ENCODE data around the gene SIRT2.
A peak's percentile ranks its signal among the peaks of the same experiment; 100 is the strongest.
"Not testable (repeated sequence)": the region's sequence is repeated elsewhere in the genome, so short reads cannot be mapped to it uniquely, and the experiment has no call there.

The SIRT2 gene

DNA sequence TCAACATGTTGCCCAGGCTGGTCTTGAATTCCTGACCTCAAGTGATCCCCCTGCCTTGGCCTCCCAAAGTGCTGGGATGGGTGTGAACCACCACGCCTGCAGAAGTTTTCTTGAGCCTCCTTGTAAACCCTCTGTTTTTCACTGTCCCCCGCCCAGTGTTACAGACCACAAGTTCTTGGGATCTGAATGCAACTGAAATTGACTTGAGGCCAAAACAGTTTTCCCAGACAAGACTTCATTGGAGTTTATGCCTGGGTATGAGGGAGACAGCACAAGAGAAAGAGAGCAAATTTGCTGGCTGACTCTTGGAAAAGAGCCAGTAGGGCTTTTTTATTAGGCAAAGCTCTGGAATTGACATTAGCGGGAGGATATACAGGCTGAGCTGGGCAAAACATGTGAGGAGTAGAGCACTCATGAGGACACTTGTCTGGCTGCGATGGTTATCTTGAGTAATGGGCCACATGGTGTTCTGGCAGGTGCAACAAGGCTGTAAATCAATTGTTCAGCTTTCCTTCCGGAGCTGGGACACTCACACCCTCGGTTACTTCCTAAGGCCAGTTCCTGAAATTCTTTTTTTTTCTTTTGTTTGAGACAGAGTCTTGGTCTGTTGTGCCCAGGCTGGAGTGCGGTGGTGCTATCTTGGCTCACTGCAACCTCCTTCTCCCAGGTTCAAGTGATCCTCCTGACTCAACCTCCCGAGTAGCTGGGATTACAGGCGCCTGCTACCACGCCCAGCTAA, 36.9 kb downstream of the SIRT2 start:
- DNase-seq: no peak

DNA sequence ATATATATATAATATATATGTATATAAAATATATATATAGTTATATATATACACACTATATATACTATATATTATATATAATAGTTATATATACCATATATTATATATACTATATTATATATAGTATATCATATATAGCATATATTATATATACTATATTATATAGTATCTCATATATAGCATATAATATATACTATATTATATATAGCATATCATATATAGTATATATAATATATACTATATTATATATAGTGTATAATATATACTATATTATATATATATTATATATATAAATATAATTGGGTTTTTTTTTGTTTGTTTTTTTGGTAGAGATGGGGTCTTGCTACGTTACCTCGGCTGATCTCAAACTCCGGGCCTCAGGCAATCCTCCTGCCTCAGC, 38.0 kb downstream of the SIRT2 start:
- DNase-seq: no peak

DNA sequence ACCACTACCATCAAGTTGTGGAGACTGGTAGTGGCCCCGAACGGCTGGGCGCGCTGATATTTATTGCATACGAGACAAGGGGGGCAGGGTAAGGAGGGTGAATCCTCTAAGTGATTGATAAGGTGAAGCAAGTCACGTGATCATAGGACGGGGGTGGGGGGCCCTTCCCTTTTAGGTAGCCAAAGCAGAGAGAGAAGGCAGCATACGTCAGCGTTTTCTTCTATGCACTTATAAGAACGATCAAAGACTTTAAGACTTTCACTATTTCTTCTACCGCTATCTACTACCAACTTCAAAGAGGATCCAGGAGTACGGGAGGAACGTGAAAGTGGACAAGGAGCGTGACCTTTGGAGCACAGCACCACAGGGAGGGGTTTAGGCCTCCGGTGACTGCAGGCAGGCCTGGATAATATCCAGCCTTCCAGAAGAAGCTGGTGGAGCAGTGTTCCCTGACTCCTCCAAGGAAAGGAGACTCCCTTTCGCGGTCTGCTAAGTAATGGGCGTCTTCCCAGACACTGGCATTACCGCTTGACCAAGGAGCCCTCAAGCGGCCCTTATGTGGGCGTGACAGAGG, 39.7 kb downstream of the SIRT2 start:
- not testable (repeated sequence) for DNase-seq

DNA sequence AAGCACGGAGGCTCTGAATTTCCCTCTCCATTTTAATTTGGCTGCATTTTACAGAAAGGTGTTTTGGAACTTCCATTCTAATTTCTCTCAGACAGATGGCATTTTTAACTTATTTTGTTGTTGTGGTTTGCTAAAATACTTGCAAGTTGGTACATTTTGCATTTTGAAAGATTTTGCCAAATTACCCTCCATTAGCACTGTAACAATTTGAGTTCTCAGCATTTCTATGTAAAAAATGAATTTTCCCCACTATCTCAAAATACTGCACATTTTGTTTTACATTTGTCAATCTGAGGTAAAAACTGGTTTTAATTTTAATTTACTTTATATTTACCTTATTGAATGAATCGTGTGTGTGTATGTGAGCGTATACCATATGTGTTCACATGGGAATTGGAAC, 42.6 kb downstream of the SIRT2 start:
- DNase-seq: no peak

DNA sequence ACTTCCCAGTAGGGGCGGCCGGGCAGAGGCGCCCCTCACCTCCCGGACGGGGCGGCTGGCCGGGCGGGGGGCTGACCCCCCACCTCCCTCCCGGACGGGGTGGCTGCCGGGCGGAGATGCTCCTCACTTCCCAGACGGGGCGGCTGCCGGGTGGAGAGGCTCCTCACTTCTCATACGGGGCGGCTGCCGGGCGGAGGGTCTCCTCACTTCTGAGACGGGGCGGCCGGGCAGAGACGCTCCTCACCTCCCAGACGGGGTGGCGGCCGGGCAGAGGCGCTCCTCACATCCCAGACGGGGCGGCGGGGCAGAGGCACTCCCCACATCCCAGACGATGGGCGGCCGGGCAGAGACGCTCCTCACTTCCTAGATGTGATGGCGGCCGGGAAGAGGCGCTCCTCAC, 43.7 kb downstream of the SIRT2 start:
- not testable (repeated sequence) for DNase-seq

DNA sequence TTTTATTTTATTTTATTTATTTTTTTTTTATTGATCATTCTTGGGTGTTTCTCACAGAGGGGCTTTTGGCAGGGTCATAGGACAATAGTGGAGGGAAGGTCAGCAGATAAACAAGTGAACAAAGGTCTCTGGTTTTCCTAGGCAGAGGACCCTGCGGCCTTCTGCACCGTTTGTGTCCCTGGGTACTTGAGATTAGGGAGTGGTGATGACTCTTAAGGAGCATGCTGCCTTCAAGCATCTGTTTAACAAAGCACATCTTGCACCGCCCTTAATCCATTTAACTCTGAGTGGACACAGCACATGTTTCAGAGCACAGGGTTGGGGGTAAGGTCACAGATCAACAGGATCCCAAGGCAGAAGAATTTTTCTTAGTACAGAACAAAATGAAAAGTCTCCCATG, 44.5 kb downstream of the SIRT2 start:
- DNase-seq: not testable (repeated sequence)

DNA sequence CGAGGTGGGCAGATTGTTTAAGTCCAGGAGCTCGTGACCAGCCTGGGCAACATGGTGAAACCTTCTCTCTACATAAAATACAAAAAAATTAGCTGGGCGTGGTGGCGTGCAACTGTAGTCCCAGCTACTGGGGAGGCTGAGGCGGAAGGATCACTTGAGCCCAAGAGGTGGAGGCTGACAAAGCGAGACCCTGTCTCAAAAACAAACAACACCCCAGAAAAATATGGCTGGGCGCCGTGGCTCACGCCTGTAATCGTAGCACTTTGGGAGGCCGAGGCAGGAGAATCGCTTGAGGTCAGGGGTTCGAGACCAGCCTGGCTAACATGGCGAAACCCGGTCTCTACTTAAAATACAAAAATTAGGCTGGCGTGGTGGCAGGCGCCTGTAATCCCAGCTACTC, 46.2 kb downstream of the SIRT2 start:
- DNase-seq: no peak

DNA sequence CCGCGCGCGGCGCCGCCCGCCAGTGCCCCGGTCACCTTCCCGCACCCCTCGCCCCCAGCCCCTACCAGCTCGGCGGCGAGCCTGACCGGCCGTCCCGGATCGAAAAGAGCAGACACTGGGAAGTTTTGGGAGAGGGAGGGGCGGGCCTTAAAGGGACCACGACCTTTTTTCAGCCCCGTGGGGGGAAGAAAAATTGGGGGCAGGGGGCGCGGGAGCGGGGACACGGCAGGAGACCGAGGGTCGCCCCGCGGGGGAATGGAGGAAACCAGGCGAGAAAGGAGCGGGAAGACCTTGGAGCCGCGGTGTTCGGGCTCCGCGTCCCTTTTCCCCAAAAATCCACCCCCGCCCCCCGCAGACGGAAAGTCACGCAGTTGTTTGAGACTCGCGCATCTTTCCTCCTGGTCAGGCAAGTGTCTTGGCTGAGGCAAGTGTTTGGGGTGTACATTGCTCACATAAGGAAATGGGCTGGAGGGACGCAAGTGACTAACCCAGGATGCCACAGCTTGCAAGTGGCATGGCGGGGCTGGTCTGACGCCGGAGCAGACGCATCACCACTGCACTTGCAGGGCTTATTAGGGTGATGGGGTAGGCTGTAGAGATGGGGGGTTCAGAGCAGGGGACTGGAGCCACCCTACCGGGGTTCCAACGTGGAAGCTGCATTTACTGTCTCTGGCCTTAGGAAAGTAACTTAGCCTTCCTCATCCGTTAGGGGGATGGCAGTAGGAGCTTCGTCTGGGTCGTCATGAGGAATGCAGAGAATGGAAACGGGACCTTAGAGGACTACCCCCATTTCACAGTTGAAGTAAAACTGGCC, 47.0 kb downstream of the SIRT2 start:
- DNase-seq: peak in 2 of 4 experiments; percentile 29 to 43

DNA sequence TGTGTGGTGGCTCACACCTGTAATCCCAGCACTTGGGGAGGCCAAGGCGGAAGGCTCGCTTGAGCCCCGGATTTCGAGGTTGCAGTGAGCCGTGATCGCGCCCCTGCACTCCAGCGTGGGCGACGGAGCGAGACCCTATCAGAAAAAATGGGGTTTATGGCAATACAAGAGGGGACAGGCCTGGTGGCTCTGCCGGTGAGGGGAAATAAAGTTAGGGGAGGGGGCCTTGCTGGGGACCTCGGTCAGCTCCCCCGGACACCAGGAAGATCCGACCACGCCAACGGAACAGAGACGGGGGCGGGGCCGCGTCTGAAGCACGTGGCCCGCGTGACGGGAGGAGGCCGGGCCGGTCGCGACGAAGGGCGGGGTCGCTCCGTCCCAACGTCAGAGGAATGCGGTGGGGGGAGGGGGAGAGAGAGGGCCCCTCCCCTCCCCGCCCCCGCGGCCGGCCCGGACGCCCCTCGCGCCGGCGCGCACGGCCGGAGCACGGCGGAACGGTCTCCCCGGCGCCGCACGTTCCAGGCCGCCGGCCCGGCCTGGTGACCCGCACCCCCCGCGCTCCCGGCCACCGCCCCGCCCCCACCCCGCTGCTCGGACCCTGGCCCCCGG, 47.7 kb downstream of the SIRT2 start:
- DNase-seq: peak; percentile 65 to 84 (median 74)

DNA sequence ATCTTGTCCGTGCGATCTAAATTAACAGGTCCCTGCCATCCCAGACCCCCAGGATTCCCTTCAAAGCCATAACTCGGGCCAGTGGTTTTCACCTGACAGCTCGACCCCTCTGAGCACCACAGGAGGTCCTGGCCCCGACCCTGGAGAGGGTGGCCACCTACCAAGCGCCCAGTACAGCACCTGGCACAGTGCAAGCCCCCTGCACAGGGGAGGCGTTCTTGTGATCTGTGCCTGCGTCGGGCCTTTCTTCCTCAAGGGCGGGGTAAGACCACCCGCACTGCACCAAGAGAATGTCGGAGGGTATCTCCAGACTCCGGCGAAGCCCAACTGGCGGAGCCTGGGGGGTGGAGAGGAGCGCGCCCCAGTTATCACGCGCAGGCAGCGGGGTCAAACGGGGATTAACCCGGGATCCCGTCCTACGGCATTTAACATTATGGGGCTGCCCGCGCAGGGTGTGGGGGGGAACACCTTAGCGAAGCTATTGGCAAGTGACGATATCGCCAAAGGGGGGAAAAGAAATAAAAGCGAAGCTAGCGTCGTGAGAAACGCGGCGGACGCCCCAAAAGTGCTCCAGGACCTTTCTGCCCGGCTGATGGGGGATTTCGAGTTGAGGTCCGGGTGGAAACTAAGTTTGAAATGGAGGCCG, 48.3 kb downstream of the SIRT2 start:
- peak in 1 of 4 experiments; percentile 40 for DNase-seq

DNA sequence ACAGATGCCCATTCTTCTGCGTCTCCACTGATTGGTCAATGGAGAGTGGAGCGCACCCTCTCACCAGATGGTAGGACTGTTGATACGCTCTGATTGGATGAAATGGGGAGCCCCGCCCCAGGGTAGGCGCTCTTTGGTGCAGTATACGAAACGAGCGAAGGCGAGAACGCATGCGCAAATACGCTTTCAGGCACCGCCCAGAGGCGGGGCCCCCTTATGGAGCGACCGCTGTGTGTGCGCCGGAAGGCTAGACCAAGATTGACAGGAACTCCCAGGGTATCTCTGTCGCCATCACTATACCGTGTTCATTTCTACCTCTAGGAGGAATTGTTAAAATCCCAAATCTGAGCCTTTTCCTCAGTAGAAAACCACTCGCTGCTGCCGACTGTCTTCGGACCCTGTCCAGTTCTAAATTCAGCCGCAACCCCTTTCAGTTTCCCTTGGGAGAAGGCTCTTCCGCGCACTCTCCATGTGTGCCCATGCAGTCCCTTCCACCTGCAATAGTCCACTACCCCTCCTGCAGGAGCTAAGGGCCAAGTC, 48.9 kb downstream of the SIRT2 start:
- peak; percentile 98 to 99 (median 99) for DNase-seq

DNA sequence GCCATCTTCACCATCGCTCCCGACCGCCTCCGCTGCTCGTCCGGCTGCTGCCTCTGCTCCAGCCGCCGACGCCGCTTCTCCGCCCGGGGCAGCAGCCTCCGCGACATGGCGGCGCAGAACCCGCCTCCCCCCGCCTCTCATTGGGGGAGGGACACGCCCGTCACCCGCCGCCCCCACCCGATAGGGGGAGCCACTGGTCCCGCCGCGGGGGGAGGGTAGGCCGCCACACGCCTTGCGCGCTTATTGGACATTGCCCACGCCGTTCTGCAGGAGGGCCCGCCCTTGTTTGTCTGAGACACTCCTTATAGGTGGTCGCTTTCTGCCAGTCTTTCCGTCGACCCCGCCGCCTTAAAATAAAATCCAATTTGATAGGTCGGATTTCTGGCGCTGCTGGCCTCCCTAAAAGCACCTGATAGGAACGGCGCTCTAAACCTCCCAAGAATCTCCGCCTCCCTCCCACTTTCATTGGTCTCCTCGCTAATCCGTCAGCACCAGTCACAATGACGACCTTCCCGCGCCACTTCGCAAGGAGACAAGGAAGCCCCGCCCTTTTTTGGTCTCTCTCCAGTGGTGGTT, 49.5 kb downstream of the SIRT2 start, which contains the start of gene HNRNPL:
TSS of gene HNRNPL (minus strand) at position 127 of the 576 bp plus-strand sequence. CDS start at position 107, 20 bp downstream.
- peak; percentile 99 for DNase-seq

DNA sequence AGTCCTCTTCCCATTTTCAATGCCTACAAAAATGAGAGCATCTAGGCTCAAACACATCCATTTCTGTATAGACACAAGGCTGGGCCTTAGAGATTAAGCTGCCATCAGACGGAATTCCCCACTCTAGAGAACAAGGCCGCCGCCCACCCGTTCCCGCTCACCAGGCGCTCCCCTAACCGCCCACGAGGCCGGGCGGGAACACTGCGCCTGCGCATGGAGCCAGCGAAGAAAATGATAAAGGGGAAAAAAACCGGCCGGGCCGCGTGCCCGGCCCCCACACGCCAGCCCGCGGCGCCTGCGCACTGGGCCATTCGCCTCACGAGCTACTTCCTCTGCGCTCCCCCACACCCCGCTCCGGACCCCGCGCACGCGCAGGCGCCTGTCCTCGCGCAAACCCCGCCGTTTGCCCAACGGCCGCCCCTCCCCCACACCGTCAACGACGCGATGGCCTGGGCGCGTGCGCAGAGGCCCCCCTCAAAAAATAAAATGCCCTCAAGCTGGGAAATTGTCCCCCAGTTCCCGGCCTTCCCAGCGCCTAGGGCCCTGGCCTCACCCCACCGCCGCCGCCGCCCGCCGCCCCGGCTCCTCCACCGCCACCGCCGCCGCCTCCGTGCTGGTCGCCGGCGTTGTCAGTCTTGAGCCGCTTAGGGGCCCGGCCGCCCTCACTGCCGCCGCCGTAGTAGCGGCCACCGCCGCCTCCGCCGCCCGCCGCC, 50.1 kb downstream of the SIRT2 start:
- peak; percentile 96 to 98 (median 98) for DNase-seq

DNA sequence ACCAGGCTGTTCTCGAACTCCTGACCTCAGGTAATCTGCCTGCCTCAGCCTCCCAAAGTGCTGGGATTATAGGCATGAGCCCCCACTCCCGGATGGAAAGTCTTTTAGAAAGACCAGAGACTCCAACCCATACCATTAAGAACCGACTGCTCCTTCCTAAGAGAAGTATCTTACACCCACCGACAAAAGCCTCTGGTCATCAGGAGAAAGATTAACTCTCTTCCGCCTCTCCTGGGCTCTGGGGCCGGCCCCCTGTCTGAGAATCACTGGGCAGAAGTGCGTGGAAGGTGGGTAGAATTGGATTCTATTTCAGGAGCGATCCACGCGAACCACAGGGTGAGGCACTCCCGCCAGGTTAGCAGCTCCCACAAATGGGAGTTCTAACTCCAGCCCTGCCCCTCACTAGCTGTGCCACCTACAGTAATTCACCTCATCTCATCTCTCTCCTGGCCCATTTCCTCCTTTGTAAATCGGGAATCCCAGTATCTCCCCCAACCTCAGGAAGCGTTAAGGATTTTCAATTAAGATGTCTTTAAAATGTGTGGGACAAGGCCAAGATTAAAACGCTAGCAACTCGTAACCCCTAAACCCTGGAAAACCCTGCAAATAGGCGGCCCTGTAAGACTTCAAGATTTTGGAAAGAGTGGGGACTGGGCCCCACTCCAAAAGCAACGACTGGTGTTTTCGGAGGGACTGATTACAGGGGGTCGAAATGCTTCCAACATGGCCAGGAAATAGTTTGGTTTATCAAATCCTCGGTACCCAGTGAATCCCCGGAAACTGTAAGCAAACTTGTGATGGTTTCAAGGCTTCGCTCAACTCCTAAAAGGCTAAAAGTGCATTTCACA, 50.9 kb downstream of the SIRT2 start:
- no peak for DNase-seq

DNA sequence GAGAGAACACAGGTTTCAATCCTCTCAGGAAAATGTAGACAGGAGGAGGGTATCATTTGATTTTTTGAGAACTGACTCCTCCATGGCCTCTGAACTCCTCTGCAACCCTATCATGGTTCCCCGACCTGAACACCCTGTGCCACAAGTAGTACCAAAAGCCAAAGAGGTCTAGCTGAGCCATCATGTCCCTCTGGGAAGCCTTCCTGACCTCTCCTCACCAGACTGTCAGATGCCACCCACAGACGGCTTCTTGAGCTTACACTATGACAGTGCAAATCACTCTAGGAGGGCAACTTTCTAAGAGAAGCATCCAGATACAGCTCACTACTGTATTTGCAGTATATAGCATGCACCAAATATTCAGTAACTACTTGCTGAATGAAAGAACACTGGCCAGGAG, 53.3 kb downstream of the SIRT2 start:
- DNase-seq: no peak

DNA sequence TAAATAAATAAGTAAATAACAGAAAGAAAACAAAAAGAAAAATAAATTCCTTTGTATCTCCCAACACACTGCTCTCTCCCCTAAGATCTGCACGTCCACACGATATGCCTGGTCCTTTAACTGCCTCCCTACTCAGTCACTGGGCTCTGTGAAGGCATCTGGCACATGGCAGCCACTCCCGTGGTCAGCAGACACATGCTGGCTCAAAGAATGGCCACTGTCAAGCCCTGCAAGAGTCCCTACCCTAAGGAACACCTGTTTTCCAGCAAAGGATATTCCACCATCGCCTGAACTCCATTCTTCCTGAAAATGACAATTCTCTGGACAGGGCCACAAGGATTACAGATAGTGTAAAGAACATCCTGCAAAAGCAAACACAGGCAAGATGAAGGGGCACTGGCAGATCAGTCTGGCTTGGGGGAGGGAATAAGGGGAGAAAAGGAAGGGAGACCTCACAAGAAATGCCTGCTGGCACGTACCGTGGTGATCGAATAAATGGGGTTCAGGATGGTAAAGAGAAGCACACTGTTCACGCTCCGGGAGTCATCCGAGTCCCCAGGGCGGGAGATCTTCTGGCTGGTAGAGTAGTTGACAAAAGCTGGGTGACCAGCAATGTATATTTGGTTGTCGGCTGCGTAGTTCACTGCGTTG, 53.9 kb downstream of the SIRT2 start:
- no peak for DNase-seq

DNA sequence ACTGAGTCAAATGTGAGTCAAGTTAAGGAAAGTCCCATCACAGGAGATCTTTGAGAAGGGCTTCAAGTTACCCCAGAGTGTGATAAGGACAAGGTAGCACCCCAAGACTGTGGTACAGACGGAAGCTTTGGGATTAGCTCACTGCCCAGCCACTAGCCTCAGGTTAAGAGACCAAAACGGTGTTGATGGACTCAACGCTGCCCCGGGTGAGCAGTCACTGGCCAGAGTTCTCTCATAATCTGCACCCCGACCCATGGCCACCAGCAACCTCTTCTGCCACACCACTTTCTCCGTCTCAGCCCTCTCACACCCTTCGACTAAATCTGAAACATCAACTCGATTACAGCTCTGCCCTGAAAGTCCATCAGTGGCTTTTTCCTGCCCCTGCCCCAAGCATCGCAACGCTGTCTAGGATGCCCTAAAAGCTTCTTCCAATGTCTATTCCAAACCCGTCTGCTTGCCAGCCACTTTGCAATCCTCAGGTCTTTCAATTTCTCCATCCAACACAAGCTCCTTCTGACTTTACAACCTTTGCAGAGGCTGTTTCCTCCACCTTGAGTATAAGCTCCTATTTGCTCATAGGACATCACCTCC, 55.2 kb downstream of the SIRT2 start:
- no peak for DNase-seq

DNA sequence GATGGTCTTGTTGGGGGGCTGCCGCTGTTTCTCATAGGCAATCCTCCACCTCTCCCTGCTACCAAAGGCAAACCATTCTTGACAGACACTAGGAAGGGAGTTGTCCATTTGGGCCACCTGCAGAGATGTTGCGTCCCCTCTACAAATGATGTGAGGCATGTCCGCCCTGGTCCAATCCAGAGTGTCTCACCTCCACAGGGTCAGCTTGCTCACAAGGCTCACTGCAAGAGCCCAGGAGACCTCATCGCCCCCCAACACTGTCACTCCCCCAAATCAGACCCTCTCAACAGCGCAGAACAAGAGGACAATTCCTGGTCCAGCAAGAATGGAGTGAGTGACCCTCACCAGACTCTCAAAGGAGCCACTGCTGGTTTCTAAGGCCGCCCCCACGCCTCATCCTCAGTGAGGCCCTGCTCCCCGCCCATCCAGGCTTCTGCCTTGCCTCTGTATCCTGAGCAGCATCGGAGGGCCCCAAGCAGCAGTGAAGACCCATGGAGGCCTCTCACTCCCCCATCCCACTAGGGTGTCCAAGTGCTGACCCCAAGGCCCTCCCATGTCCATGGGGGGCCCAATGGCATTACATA, 56.2 kb downstream of the SIRT2 start:
- DNase-seq: no peak
